HG03460 (cell line): Measurements from ENCODE around the gene CTIF.

Source experiments
- ATAC-seq: cut with Tn5 transposase; IDR thresholded peaks from one replicate; pipeline ENCODE4 v1.9.1; 2021; ENCODE audit not compliant: unreplicated experiment

CTIF gene

GRCh38 chr18:48617844-48618497 is 79.1 kb downstream of the CTIF start:
- no peak for ATAC-seq

GRCh38 chr18:48619016-48619415 is 80.2 kb downstream of the CTIF start:
- no peak for ATAC-seq

- ATAC-seq: no peak
These were observed 80.7 kb downstream of the CTIF start for GRCh38 chr18:48619501-48619900.

GRCh38 chr18:48620071-48620470 is 81.2 kb downstream of the CTIF start:
- ATAC-seq: no peak

GRCh38 chr18:48621240-48621639 is 82.4 kb downstream of the CTIF start:
- ATAC-seq: no peak

- no peak for ATAC-seq
These were observed 83.2 kb downstream of the CTIF start for GRCh38 chr18:48621815-48622555.

- no peak for ATAC-seq
These were observed 84.1 kb downstream of the CTIF start for GRCh38 chr18:48622911-48623431.

- no peak for ATAC-seq
These were observed 84.8 kb downstream of the CTIF start for GRCh38 chr18:48623468-48624235.

- ATAC-seq: no peak
These were observed 86.0 kb downstream of the CTIF start for GRCh38 chr18:48624856-48625255.

- no peak for ATAC-seq
These were observed 88.4 kb downstream of the CTIF start for GRCh38 chr18:48627216-48627615.

- ATAC-seq: no peak
These were observed 91.0 kb downstream of the CTIF start for GRCh38 chr18:48629730-48630324.

- no peak for ATAC-seq
These were observed 93.0 kb downstream of the CTIF start for GRCh38 chr18:48631851-48632250.

GRCh38 chr18:48632676-48633257 is 93.9 kb downstream of the CTIF start:
- no peak for ATAC-seq

GRCh38 chr18:48634491-48634890 is 95.7 kb downstream of the CTIF start:
- ATAC-seq: no peak

GRCh38 chr18:48634975-48635374 is 96.1 kb downstream of the CTIF start:
- no peak for ATAC-seq

- ATAC-seq: no peak
These were observed 97.0 kb downstream of the CTIF start for GRCh38 chr18:48635806-48636205.

GRCh38 chr18:48636436-48636835 is 97.6 kb downstream of the CTIF start:
- ATAC-seq: no peak

- no peak for ATAC-seq
These were observed 98.5 kb downstream of the CTIF start for GRCh38 chr18:48637081-48637990.

- ATAC-seq: no peak
These were observed 99.6 kb downstream of the CTIF start for GRCh38 chr18:48638451-48638850.
